Ovary (tissue), 9 donors: ENCODE measurements around the gene LHB. TPM values are rescaled to one million over a fixed set of nuclear protein-coding genes. Genes with fewer than 3 reads are reported as not detected.
"Not testable (repeated sequence)": the region's sequence is repeated elsewhere in the genome, so short reads cannot be mapped to it uniquely, and the experiment has no call there.

ENCODE experiments used
- DNase-seq, 5 donors: peaks; one replicate each; pipeline ENCODE4 v3.0.0-alpha.2; 2019 to 2020
- H3K27ac ChIP-seq, 2 donors: fragments of 200-600 bp; one replicate each; pipeline versions ENCODE4 v1.5.1 to v1.8.0; 2019 to 2022
- H3K27me3 ChIP-seq: fragments of 200-600 bp; one replicate; pipeline ENCODE4 v1.8.0; 2022
- H3K36me3 ChIP-seq: fragments of 200-600 bp; sonication (generic); one replicate; pipeline ENCODE4 v1.5.1; 2019
- H3K4me1 ChIP-seq: one replicate; pipeline ENCODE4 v1.8.1; 2013; ENCODE audit warnings: mild to moderate bottlenecking, moderate library complexity; ENCODE audit not compliant: insufficient read depth
- H3K4me3 ChIP-seq: fragments of 200-600 bp; sonication (generic); one replicate; pipeline ENCODE4 v1.5.1; 2017
- H3K9me3 ChIP-seq, 2 donors: fragments of 200-600 bp in 1 of 2; sonication (generic) in 1 of 2; one replicate each; pipeline versions ENCODE4 v1.5.1 to v1.8.1; 2013 to 2019; ENCODE audit warnings: mild to moderate bottlenecking in 1 of 2, moderate library complexity in 1 of 2
- CTCF ChIP-seq, 3 donors: fragments of 450-650 bp in 2 of 3; fragments of 200-600 bp in 1 of 3; IDR thresholded peaks; one replicate each; pipeline versions ENCODE4 v1.5.1 to v1.8.0; 2016 to 2022; ENCODE audit warnings: antibody characterized with exemption in 3 of 3, mild to moderate bottlenecking in 1 of 3
- EP300 ChIP-seq: sonication (generic); formaldehyde crosslinking; IDR thresholded peaks from one replicate; pipeline ENCODE4 v1.6.1; 2017; ENCODE audit warnings: antibody characterized with exemption
- POLR2A ChIP-seq: fragments of 450-650 bp; IDR thresholded peaks from one replicate; pipeline ENCODE4 v1.6.1; 2017; ENCODE audit warnings: antibody characterized with exemption, mild to moderate bottlenecking, moderate library complexity
- WGBS, 3 donors: extraction: QIAGEN DNeasy Blood & Tissue Kit in 1 of 3; methylation state at CpG; one replicate each; pipeline versions ENCODE4 v1.1.5 to v1.1.7; 2013 to 2017; 5-methylcytosine and 5-hydroxymethylcytosine counted together
- intact Hi-C, 4 donors: fragments of 100-400 bp; cut with DNase I; formaldehyde crosslinking; loops; one replicate each; pipeline versions ENCODE4 v1.11.0 to v1.15.1; 2022 to 2023
- polyA plus RNA-seq, 2 donors: library from polyadenylated mRNA; stranded (reverse); fragments of 200-250 nt in 1 of 2; fragments of 350-450 nt in 1 of 2; fragmentation: Illumina TruSeq in 1 of 2; extraction: RNeasy Lipid Tissue Mini Kit (QIAGEN cat#74804) in 1 of 2; gene quantifications; one replicate each; pipeline ENCODE4 v1.2.3, GENCODE V29; 2013 to 2014
- total RNA-seq, 7 donors: library from RNA; depleted of rRNA in 2 of 7; stranded (reverse); fragments of >200 nt in 2 of 7; fragmentation: NEBNext Ultra II Directional in 3 of 7; extraction: Animal tissue kit (Norgen Biotek cat#: 25700) in 3 of 7; gene quantifications; one replicate each; pipeline versions ENCODE4 v1.1.0 to v1.2.4, GENCODE V29; 2016 to 2023
- donor health status: DM: no; HTN: no; CAD: no; lungs with moderate emphysema.
- donor health status: DM: no; HTN: no; CAD: no.
- donor health status: Bipolar disorder and iron deficiency.
- donor health status: DM: yes; HTN: yes; CAD: no.
- donor health status: DM: no; HTN: no; CAD: no.
- donor health status: DM: yes; HTN: yes; CAD: no.

The LHB gene
- total and polyA plus RNA-seq, 9 donors: not detected

DNA sequence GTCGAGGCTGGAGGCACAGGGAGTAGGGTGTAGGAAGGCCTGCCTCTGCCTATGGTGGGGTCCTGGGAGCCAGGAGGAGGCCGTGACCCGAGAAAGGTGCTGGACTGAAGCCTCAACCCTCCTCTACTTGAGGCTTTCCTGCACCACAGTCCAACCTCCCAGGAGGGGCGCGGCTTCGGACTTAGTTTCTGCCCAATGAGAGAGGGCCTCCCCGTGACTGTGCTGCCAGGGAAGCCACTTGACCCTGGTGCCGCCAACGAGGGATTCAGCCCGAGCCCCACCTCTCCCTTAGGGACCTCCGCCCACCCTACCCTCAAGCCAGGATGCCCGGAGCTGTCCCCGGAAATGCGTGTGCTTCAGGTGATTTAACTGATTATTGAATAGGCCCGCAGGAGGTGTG, 7.3 kb upstream of the LHB start, which contains the start of gene CGB3:
Gene CGB3 (minus strand): TSS at position 101 of the 400 bp plus-strand sequence. CDS start 362 bp downstream, outside the sequence.
- H3K4me1 ChIP-seq, H3K4me3 ChIP-seq, H3K27me3 ChIP-seq, intact Hi-C loops, H3K9me3 ChIP-seq, H3K27ac ChIP-seq, DNase-seq, H3K36me3 ChIP-seq: not testable (repeated sequence)
- WGBS, 3 donors: 63 to 79% (median 67%) methylated on average over 7 to 12 of the region's 15 CpGs

DNA sequence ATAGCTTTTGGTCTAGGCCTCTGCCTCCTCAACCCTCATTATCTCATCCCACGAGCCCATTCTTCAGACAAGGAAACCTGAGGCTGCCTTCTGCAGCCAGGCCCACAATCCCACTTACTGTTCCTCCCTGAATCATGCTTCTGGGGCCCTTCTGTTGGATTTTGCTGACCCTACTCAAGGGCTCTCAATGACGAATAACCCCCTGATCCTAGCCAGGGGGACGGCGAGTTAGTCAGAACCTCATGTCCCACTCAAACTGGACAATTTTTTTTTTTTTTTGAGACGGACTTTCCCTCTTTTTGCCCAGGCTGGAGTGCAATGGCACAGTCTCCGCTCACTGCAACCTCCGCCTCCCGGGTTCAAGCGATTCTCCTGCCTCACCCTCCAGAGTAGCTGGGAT, 5.2 kb upstream of the LHB start:
- peaks cover 7% of the 10 kb centered on the region for H3K4me1 ChIP-seq
- H3K27me3 ChIP-seq: no peaks in the 10 kb centered on the region
- H3K36me3 ChIP-seq: no peaks in the 10 kb centered on the region
- no peaks in the 10 kb centered on the region for H3K9me3 ChIP-seq
- DNase-seq: no peak
- no peak overlapping the region for H3K27ac ChIP-seq
- no peak for TF ChIP-seq POLR2A
- no peak for TF ChIP-seq CTCF (IDR thresholded peaks at IDR 0.05)
- no peak for TF ChIP-seq EP300
- H3K4me3 ChIP-seq: no peak overlapping the region
- intact Hi-C loops: no loop called here
- 87 to 92% (median 90%) methylated on average over 9 of the region's 9 CpGs for WGBS, 3 donors

DNA sequence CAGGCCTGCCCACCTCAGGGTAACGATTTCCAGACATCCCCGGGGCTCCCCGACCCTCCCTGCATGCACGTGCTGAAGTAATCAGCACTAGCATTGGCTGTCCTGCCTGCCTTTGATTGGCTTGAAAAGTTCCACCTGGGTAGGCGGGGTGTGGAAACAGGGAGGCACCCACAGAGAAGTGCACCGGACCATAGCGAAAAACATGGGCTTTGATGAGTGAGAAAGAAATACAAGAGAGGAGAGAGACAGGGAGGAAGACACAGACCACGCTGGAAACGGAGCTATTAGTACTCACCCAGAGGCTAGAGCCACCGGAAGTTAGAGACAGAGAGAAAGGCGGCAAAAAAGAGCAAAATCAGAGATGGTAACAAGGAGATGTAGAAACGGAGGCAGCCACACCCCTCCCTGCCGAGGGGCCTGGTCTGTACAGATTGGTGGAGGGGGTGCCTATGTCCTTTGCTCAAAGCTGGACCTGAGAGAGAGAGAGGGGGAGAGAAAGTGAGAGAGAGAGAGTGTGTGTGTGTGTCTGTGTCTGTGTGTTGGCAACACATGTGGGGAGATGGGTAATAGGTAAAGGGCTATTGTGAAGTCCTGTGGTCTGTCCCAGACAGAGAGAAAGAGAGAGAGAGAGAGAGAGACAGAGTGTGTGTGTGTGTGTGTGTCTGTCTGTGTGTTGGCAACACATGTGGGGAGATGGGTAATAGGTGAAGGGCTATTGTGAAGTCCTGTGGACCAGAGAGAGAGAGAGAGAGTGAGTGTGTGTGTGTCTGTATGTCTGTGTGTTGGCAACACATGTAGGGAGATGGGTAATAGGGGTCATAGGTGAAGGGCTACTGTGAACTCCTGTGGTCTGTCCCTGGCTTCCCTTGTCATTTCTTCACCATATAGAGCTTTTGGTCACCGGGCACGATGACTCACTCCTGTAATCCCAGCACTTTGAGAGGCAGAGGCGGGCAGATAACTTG, 4.3 kb upstream of the LHB start:
- 27 to 33% (median 29%) methylated on average over 16 of the region's 16 CpGs for WGBS, 3 donors

GRCh38 chr19:49020342-49020741, 3.5 kb upstream of the LHB start:
- intact Hi-C loops: no loop called here
- H3K4me3 ChIP-seq: no peak overlapping the region
- DNase-seq: no peak
- H3K27me3 ChIP-seq: no peaks in the 10 kb centered on the region
- H3K27ac ChIP-seq: no peak overlapping the region
- no peaks in the 10 kb centered on the region for H3K36me3 ChIP-seq
- no peaks in the 10 kb centered on the region for H3K9me3 ChIP-seq
- peaks cover 7% of the 10 kb centered on the region for H3K4me1 ChIP-seq
- 69 to 79% (median 73%) methylated on average over 11 of the region's 11 CpGs for WGBS, 3 donors
- TF ChIP-seq POLR2A (no peak), CTCF (IDR thresholded peaks at IDR 0.05) (no peak), EP300 (no peak)

More for the DNA sequence above, 4.3 kb upstream of the LHB start:
- Histone ChIP-seq H3K36me3 (no peaks in the 10 kb centered on the region), H3K27me3 (no peaks in the 10 kb centered on the region), H3K9me3 (no peaks in the 10 kb centered on the region), H3K4me1 (peaks cover 7% of the 10 kb centered on the region), H3K27ac (no peak overlapping the region), H3K4me3 (no peak overlapping the region)
- DNase-seq: no peak
- TF ChIP-seq CTCF (IDR thresholded peaks at IDR 0.05) (no peak), POLR2A (no peak), EP300 (no peak)
- intact Hi-C loops: no loop called here
